ENCODE data around the gene CYB5B. TPM values are rescaled to one million over a fixed set of nuclear protein-coding genes. Genes with fewer than 3 reads are reported as not detected.

CYB5B gene
- total and polyA plus RNA-seq, 2 donors (not counting 1 experiment from before 2014, with no cell fraction given) = 87.4 to 220 TPM

- DNase-seq (ENCODE audit: low read depth in 2 of 2) = peak; percentile 57 to 88
- peak overlapping the region in 1 of 4 experiments; percentile 6 for H3K4me3 ChIP-seq (replicated peaks in 1 of 4; ENCODE audit: control extremely low read depth in 1 of 4, insufficient read depth in 1 of 4, low read depth in 3 of 4, low read length in 4 of 4)
Measured at GRCh38 chr16:69481901-69482341, 57.5 kb downstream of the CYB5B start.

GRCh38 chr16:69482410-69482991 is 58.1 kb downstream of the CYB5B start:
- peak overlapping the region in 1 of 4 experiments; percentile 6 for H3K4me3 ChIP-seq (replicated peaks in 1 of 4; ENCODE audit: control extremely low read depth in 1 of 4, insufficient read depth in 1 of 4, low read depth in 3 of 4, low read length in 4 of 4)
- peak overlapping the region; percentile 36 for H3K9ac ChIP-seq (ENCODE audit: insufficient read depth, low read length)
- H3K9me3 ChIP-seq (ENCODE audit: control insufficient read depth, insufficient read depth, low read depth, low read length) = no peaks in the 10 kb centered on the region
- peak overlapping the region; percentile 53 for H3K4me2 ChIP-seq (ENCODE audit: extremely low read depth, insufficient read depth, low read length)
- no peaks in the 10 kb centered on the region for H4K20me1 ChIP-seq (ENCODE audit: control insufficient read depth, extremely low read depth, insufficient read depth, low read length)
- peaks cover 12% of the 10 kb centered on the region for H3K4me1 ChIP-seq (ENCODE audit: control insufficient read depth, extremely low read depth, insufficient read depth, low read length)
- DNase-seq (ENCODE audit: low read depth in 2 of 2) = peak; percentile 66 to 81
- no peaks in the 10 kb centered on the region for H3K79me2 ChIP-seq (ENCODE audit: control insufficient read depth, insufficient read depth, low read length)
- no peak for TF ChIP-seq EZH2 (IDR thresholded peaks at IDR 0.05; ENCODE audit: low read length, missing control alignments)
- TF ChIP-seq, protein P1, sequence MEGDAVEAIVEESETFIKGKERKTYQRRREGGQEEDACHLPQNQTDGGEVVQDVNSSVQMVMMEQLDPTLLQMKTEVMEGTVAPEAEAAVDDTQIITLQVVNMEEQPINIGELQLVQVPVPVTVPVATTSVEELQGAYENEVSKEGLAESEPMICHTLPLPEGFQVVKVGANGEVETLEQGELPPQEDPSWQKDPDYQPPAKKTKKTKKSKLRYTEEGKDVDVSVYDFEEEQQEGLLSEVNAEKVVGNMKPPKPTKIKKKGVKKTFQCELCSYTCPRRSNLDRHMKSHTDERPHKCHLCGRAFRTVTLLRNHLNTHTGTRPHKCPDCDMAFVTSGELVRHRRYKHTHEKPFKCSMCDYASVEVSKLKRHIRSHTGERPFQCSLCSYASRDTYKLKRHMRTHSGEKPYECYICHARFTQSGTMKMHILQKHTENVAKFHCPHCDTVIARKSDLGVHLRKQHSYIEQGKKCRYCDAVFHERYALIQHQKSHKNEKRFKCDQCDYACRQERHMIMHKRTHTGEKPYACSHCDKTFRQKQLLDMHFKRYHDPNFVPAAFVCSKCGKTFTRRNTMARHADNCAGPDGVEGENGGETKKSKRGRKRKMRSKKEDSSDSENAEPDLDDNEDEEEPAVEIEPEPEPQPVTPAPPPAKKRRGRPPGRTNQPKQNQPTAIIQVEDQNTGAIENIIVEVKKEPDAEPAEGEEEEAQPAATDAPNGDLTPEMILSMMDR (conservative IDR thresholded peaks at IDR 0.05 in 1 of 2, IDR thresholded peaks at IDR 0.05 in 1 of 2; ENCODE audit: low read depth in 1 of 2, low read length in 2 of 2) = no peak
- H3K27me3 ChIP-seq (ENCODE audit: control insufficient read depth, insufficient read depth, low read length) = no peaks in the 10 kb centered on the region
- H3K27ac ChIP-seq (ENCODE audit: insufficient read depth, low read length) = peak overlapping the region; percentile 78
- H2AFZ ChIP-seq (ENCODE audit: low read length) = peak overlapping the region; percentile 48
- H3K36me3 ChIP-seq (ENCODE audit: control insufficient read depth, insufficient read depth, low read length) = no peaks in the 10 kb centered on the region

More at GRCh38 chr16:69481901-69482341, 57.5 kb downstream of the CYB5B start:
- Histone ChIP-seq H3K9me3 (ENCODE audit: control insufficient read depth, insufficient read depth, low read depth, low read length) (no peaks in the 10 kb centered on the region), H3K4me1 (ENCODE audit: control insufficient read depth, extremely low read depth, insufficient read depth, low read length) (peaks cover 13% of the 10 kb centered on the region), H3K79me2 (ENCODE audit: control insufficient read depth, insufficient read depth, low read length) (no peaks in the 10 kb centered on the region), H3K36me3 (ENCODE audit: control insufficient read depth, insufficient read depth, low read length) (no peaks in the 10 kb centered on the region), H3K27me3 (ENCODE audit: control insufficient read depth, insufficient read depth, low read length) (no peaks in the 10 kb centered on the region), H2AFZ (ENCODE audit: low read length) (peak overlapping the region; percentile 48), H3K9ac (ENCODE audit: insufficient read depth, low read length) (peak overlapping the region; percentile 36), H3K4me2 (ENCODE audit: extremely low read depth, insufficient read depth, low read length) (peak overlapping the region; percentile 53), H4K20me1 (ENCODE audit: control insufficient read depth, extremely low read depth, insufficient read depth, low read length) (no peaks in the 10 kb centered on the region), H3K27ac (ENCODE audit: insufficient read depth, low read length) (peak overlapping the region; percentile 78)
- TF ChIP-seq, protein P1 (conservative IDR thresholded peaks at IDR 0.05 in 1 of 2, IDR thresholded peaks at IDR 0.05 in 1 of 2; ENCODE audit: low read depth in 1 of 2, low read length in 2 of 2) = peak; percentile 16 to 35
- TF ChIP-seq EZH2 (IDR thresholded peaks at IDR 0.05; ENCODE audit: low read length, missing control alignments) = no peak

DNA sequence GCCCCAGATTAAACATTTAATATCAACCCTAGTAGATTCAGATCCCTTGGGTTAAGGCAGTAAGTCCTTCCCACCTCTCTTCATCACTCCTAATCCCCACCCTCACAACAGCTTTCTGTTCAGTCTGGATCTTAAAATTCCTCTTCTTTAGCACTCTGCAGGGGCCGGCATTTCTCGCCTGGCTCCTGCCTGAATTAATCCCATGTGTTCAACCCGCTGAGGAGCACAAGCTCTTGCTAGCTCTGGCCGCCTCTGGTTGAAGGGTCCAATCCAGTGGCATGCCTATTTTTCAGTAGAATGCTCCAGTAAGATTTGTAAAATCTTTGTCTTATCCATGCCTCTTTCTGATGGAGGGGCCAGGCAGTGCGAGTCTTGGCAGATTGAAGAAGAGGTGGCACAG is 59.2 kb downstream of the CYB5B start:
- no peak overlapping the region for H2AFZ ChIP-seq (ENCODE audit: low read length)
- H3K79me2 ChIP-seq (ENCODE audit: control insufficient read depth, insufficient read depth, low read length) = no peaks in the 10 kb centered on the region
- H3K36me3 ChIP-seq (ENCODE audit: control insufficient read depth, insufficient read depth, low read length) = no peaks in the 10 kb centered on the region
- DNase-seq (ENCODE audit: low read depth in 2 of 2) = no peak
- no peak overlapping the region for H3K9ac ChIP-seq (ENCODE audit: insufficient read depth, low read length)
- TF ChIP-seq EZH2 (IDR thresholded peaks at IDR 0.05; ENCODE audit: low read length, missing control alignments) = no peak
- TF ChIP-seq, protein P1 (conservative IDR thresholded peaks at IDR 0.05 in 1 of 2, IDR thresholded peaks at IDR 0.05 in 1 of 2; ENCODE audit: low read depth in 1 of 2, low read length in 2 of 2) = no peak
- H3K4me3 ChIP-seq (replicated peaks in 1 of 4; ENCODE audit: control extremely low read depth in 1 of 4, insufficient read depth in 1 of 4, low read depth in 3 of 4, low read length in 4 of 4) = no peak overlapping the region
- no peak overlapping the region for H3K27ac ChIP-seq (ENCODE audit: insufficient read depth, low read length)
- no peak overlapping the region for H3K4me2 ChIP-seq (ENCODE audit: extremely low read depth, insufficient read depth, low read length)
- H3K9me3 ChIP-seq (ENCODE audit: control insufficient read depth, insufficient read depth, low read depth, low read length) = no peaks in the 10 kb centered on the region
- H3K4me1 ChIP-seq (ENCODE audit: control insufficient read depth, extremely low read depth, insufficient read depth, low read length) = peaks cover 11% of the 10 kb centered on the region
- no peaks in the 10 kb centered on the region for H3K27me3 ChIP-seq (ENCODE audit: control insufficient read depth, insufficient read depth, low read length)
- H4K20me1 ChIP-seq (ENCODE audit: control insufficient read depth, extremely low read depth, insufficient read depth, low read length) = no peaks in the 10 kb centered on the region

All from fibroblast of lung (primary cell).